Karpas-422 (cell line): ENCODE measurements around the gene TBX15. TPM values are rescaled to one million over a fixed set of nuclear protein-coding genes. Genes with fewer than 3 reads are reported as not detected.

Source experiments
- DNase-seq: peaks from one replicate; pipeline ENCODE4 v3.0.0-alpha.2; 2015
- H2AFZ ChIP-seq: fragments of 200-600 bp; sonication (generic); 2 replicates; pipeline ENCODE4 v1.6.1; 2014; ENCODE audit warnings: antibody characterized with exemption, low read length, mixed read lengths
- H3K27ac ChIP-seq: fragments of 200-600 bp; sonication (generic); 2 replicates; pipeline ENCODE4 v1.5.1; 2014; ENCODE audit warnings: mild to moderate bottlenecking, low read length, moderate library complexity
- H3K27me3 ChIP-seq: fragments of 200-600 bp; sonication (generic); 2 replicates; pipeline ENCODE4 v1.6.1; 2014; ENCODE audit warnings: low read length, mixed read lengths
- H3K36me3 ChIP-seq: fragments of 200-600 bp; sonication (generic); 2 replicates; pipeline ENCODE4 v1.6.1; 2014; ENCODE audit warnings: low read length, mixed read lengths; ENCODE audit not compliant: insufficient read depth
- H3K4me1 ChIP-seq: fragments of 200-600 bp; sonication (generic); 2 replicates; pipeline ENCODE4 v1.6.1; 2014; ENCODE audit warnings: mild to moderate bottlenecking, low read length, mixed read lengths
- H3K4me2 ChIP-seq: fragments of 200-600 bp; sonication (generic); 2 replicates; pipeline ENCODE4 v1.6.1; 2014; ENCODE audit warnings: low read length, low read depth, mild to moderate bottlenecking; ENCODE audit not compliant: poor library complexity, severe bottlenecking
- H3K4me3 ChIP-seq: fragments of 200-600 bp; sonication (generic); 2 replicates; pipeline ENCODE4 v1.5.1; 2014; ENCODE audit warnings: mild to moderate bottlenecking, antibody characterized with exemption, low read length, mixed read lengths
- H3K79me2 ChIP-seq: fragments of 200-600 bp; sonication (generic); 2 replicates; pipeline ENCODE4 v1.6.1; 2014; ENCODE audit warnings: mild to moderate bottlenecking, low read length, mixed read lengths
- H3K9ac ChIP-seq: fragments of 200-600 bp; sonication (generic); 2 replicates; pipeline ENCODE4 v1.6.0; 2014; ENCODE audit warnings: low read length
- H3K9me2 ChIP-seq: fragments of 200-600 bp; sonication (generic), shearing (Covaris generic); replicated peaks from 2 replicates; pipeline ENCODE4 v1.6.0; 2014; ENCODE audit warnings: mild to moderate bottlenecking, low read length, moderate library complexity; ENCODE audit not compliant: insufficient read depth
- H3K9me3 ChIP-seq: fragments of 300-700, 200-600 bp; sonication (generic); 2 replicates; pipeline ENCODE4 v1.6.1; 2014; ENCODE audit warnings: low read length, mixed read lengths
- H4K20me1 ChIP-seq: fragments of 200-600 bp; sonication (generic); 2 replicates; pipeline ENCODE4 v1.6.1; 2014; ENCODE audit warnings: mild to moderate bottlenecking, antibody characterized with exemption, low read length, low read depth; ENCODE audit not compliant: insufficient read depth
- small RNA-seq: library from RNA; depleted of rRNA; stranded (forward); fragments of <200 nt; gene quantifications from one replicate; pipeline ENCODE3, GENCODE V24; 2014
- total RNA-seq: library from RNA; depleted of rRNA; stranded (reverse); fragments of >200 nt; shearing (Covaris generic); gene quantifications from 2 replicates; pipeline ENCODE4 v1.2.3, GENCODE V29; 2014; ENCODE audit warnings: low replicate concordance; rRNA removed

Gene TBX15
- total RNA-seq, 1 experiment from 2014 or later = not detected

GRCh38 chr1:118861216-118861615, 126.9 kb downstream of the TBX15 start:
- Histone ChIP-seq H3K9me3 (no peaks in the 10 kb centered on the region), H3K4me1 (peaks cover 11% of the 10 kb centered on the region), H2AFZ (no peak overlapping the region), H3K79me2 (no peaks in the 10 kb centered on the region), H3K4me2 (no peak overlapping the region), H3K36me3 (no peaks in the 10 kb centered on the region), H3K9ac (no peak overlapping the region), H3K27me3 (no peaks in the 10 kb centered on the region), H3K9me2 (no peaks in the 10 kb centered on the region), H4K20me1 (no peaks in the 10 kb centered on the region), H3K4me3 (no peak overlapping the region), H3K27ac (no peak overlapping the region)
- DNase-seq = peak; percentile 56

GRCh38 chr1:118859999-118860398, 128.1 kb downstream of the TBX15 start:
- Histone ChIP-seq H3K9me3 (no peaks in the 10 kb centered on the region), H3K27ac (no peak overlapping the region), H3K4me3 (no peak overlapping the region), H3K4me1 (peaks cover 11% of the 10 kb centered on the region), H3K9ac (no peak overlapping the region), H3K9me2 (no peaks in the 10 kb centered on the region), H3K79me2 (no peaks in the 10 kb centered on the region), H3K4me2 (no peak overlapping the region), H3K27me3 (no peaks in the 10 kb centered on the region), H3K36me3 (no peaks in the 10 kb centered on the region), H4K20me1 (no peaks in the 10 kb centered on the region), H2AFZ (no peak overlapping the region)
- DNase-seq = no peak

- H3K4me2 ChIP-seq = no peak overlapping the region
- H3K79me2 ChIP-seq = no peaks in the 10 kb centered on the region
- H3K9ac ChIP-seq = no peak overlapping the region
- H3K4me3 ChIP-seq = no peak overlapping the region
- H3K27ac ChIP-seq = no peak overlapping the region
- no peak overlapping the region for H2AFZ ChIP-seq
- no peaks in the 10 kb centered on the region for H3K27me3 ChIP-seq
- H3K4me1 ChIP-seq = no peaks in the 10 kb centered on the region
- no peaks in the 10 kb centered on the region for H3K9me3 ChIP-seq
- DNase-seq = peak; percentile 9
- H4K20me1 ChIP-seq = no peaks in the 10 kb centered on the region
- H3K9me2 ChIP-seq = no peaks in the 10 kb centered on the region; the same call in 1 of the 2 replicates
- no peaks in the 10 kb centered on the region for H3K36me3 ChIP-seq
These were observed 141.7 kb downstream of the TBX15 start for GRCh38 chr1:118846443-118846842.

- H3K27ac ChIP-seq = no peak overlapping the region
- H3K4me2 ChIP-seq = no peak overlapping the region
- no peaks in the 10 kb centered on the region for H3K4me1 ChIP-seq
- H3K9ac ChIP-seq = no peak overlapping the region
- no peaks in the 10 kb centered on the region for H3K27me3 ChIP-seq
- no peaks in the 10 kb centered on the region for H3K36me3 ChIP-seq
- H4K20me1 ChIP-seq = no peaks in the 10 kb centered on the region
- no peak overlapping the region for H2AFZ ChIP-seq
- no peaks in the 10 kb centered on the region; the same call in 1 of the 2 replicates for H3K9me2 ChIP-seq
- peak; percentile 20 for DNase-seq
- no peaks in the 10 kb centered on the region for H3K9me3 ChIP-seq
- no peaks in the 10 kb centered on the region for H3K79me2 ChIP-seq
- H3K4me3 ChIP-seq = no peak overlapping the region
These were observed 145.5 kb downstream of the TBX15 start for GRCh38 chr1:118842452-118843201.

- H3K9me3 ChIP-seq = no peaks in the 10 kb centered on the region
- H3K9me2 ChIP-seq = no peaks in the 10 kb centered on the region; the same call in 1 of the 2 replicates
- H3K4me2 ChIP-seq = no peak overlapping the region
- no peak overlapping the region for H3K4me3 ChIP-seq
- H3K36me3 ChIP-seq = no peaks in the 10 kb centered on the region
- no peaks in the 10 kb centered on the region for H3K4me1 ChIP-seq
- H3K27ac ChIP-seq = no peak overlapping the region
- DNase-seq = peak; percentile 41
- H2AFZ ChIP-seq = no peak overlapping the region
- no peaks in the 10 kb centered on the region for H3K79me2 ChIP-seq
- no peak overlapping the region for H3K9ac ChIP-seq
- H4K20me1 ChIP-seq = no peaks in the 10 kb centered on the region
- no peaks in the 10 kb centered on the region for H3K27me3 ChIP-seq
These were observed 146.6 kb downstream of the TBX15 start for GRCh38 chr1:118841521-118841920.

Small RNA genes within 50 kb of the gene (small RNA-seq; reads per million reads assigned to genes)
- not detected for gene AL139420.2

Other genes starting within 250 kb of the TBX15 start
- gene WARS2, start 152.3 kb upstream of the TBX15 start, total RNA-seq = 19.0 and 21.2 TPM in 2 replicates